Right lobe of liver (tissue), 4 donors: ENCODE results near the gene FAM161B.
"Not testable (repeated sequence)": the region's sequence is repeated elsewhere in the genome, so short reads cannot be mapped to it uniquely, and the experiment has no call there.

ENCODE experiments used
- CTCF ChIP-seq, 4 donors: fragments of 200-600 bp in 3 of 4; fragments of 450-650 bp in 1 of 4; IDR thresholded peaks; one replicate each; pipeline versions ENCODE4 v1.5.1 to v1.8.0; 2016 to 2022; ENCODE audit warnings: antibody characterized with exemption in 4 of 4, mild to moderate bottlenecking in 2 of 4
- POLR2A ChIP-seq: fragments of 450-650 bp; IDR thresholded peaks from one replicate; pipeline ENCODE4 v1.6.1; 2017; ENCODE audit warnings: antibody characterized with exemption, mild to moderate bottlenecking
- donor health status: DM: no; HTN: no; CAD: no.
- donor health status: DM: no; HTN: no; CAD: no.
- donor health status: DM: no; HTN: yes; CAD: no.

GRCh38 chr14:73994926-73995325, 45.0 kb upstream of the FAM161B start:
- TF ChIP-seq CTCF (IDR thresholded peaks at IDR 0.05); POLR2A: not testable (repeated sequence)
